Thoracic aorta (tissue), 2 donors: Measurements from ENCODE around the gene NEU1. TPM values are rescaled to one million over a fixed set of nuclear protein-coding genes. Genes with fewer than 3 reads are reported as not detected.
A peak's percentile ranks its signal among the peaks of the same experiment; 100 is the strongest.
"Not testable (repeated sequence)": the region's sequence is repeated elsewhere in the genome, so short reads cannot be mapped to it uniquely, and the experiment has no call there.

Source experiments
- ATAC-seq: fragments of 150-250 bp; one replicate; pipeline ENCODE4 v1.8.0; 2017; ENCODE audit warnings: low read depth; ENCODE audit not compliant: insufficient number of reproducible peaks, low FRiP score
- DNase-seq: peaks from one replicate; pipeline ENCODE4 v3.0.0-alpha.2; 2020; ENCODE audit warnings: low spot score
- H3K27ac ChIP-seq, 2 donors: fragments of 200-600 bp; sonication (generic); 1 replicate in 1 of 2; 2 replicates in 1 of 2; pipeline ENCODE4 v1.5.1; 2016; ENCODE audit warnings: mild to moderate bottlenecking in 2 of 2, moderate library complexity in 2 of 2
- H3K27me3 ChIP-seq: fragments of 200-600 bp; sonication (generic); replicated peaks from 2 replicates; pipeline ENCODE4 v1.6.0; 2016; ENCODE audit warnings: mild to moderate bottlenecking; ENCODE audit not compliant: insufficient read depth
- H3K36me3 ChIP-seq: fragments of 200-600 bp; sonication (generic); one replicate; pipeline ENCODE4 v1.5.1; 2016
- H3K4me1 ChIP-seq, 2 donors: fragments of 200-600 bp; sonication (generic); 1 replicate in 1 of 2; 2 replicates in 1 of 2; pipeline versions ENCODE4 v1.5.1 to v1.6.0; 2016; ENCODE audit warnings: low read depth in 2 of 2, mild to moderate bottlenecking in 1 of 2; ENCODE audit not compliant: control insufficient read depth in 1 of 2
- H3K4me3 ChIP-seq: fragments of 200-600 bp; sonication (generic); 2 replicates; pipeline ENCODE4 v1.5.1; 2016; ENCODE audit warnings: mild to moderate bottlenecking
- H3K9me3 ChIP-seq: fragments of 200-600 bp; sonication (generic); 2 replicates; pipeline ENCODE4 v1.5.1; 2016
- total RNA-seq, 2 donors: library from RNA; depleted of rRNA; stranded (reverse); fragments of >200 nt; gene quantifications; one replicate each; pipeline versions ENCODE4 v1.1.0 to v1.2.3, GENCODE V29; 2016
- TF ChIP-seq, protein P1 (sequence below): fragments of 200-600 bp; sonication (generic); IDR thresholded peaks from one replicate; pipeline ENCODE4 v1.5.1; 2019; ENCODE audit warnings: antibody characterized with exemption

NEU1 gene
- total RNA-seq, 2 donors from 2014 or later: 26.0 to 35.2 TPM

DNA sequence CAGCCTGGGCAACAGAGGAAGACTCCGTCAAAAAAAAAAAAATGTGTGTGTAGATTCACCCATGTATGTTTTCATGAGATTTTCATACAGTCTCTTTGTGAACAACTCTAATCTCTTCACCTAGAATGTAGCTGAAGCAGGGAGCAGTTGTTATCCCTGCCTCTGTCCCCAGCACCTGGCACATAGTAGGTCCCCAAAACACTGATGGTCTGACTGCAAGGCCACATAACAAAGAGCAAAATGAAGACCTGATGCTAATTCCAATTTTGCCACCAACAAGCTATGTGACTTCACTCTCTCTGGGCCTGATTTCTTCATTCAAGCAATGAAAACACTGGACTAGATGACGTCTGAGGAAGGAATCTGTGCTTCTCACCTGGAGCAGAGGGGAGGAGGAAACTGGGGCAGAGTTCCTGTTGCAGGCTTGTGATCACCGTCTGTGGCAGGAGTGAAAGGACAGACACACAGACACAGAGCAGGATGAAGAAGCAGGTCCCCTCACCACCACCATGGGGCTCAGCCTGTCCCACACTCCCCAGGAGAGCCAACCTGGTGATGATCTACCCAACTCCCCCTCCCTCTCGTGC, 11.6 kb upstream of the NEU1 start:
- no peak for ATAC-seq

DNA sequence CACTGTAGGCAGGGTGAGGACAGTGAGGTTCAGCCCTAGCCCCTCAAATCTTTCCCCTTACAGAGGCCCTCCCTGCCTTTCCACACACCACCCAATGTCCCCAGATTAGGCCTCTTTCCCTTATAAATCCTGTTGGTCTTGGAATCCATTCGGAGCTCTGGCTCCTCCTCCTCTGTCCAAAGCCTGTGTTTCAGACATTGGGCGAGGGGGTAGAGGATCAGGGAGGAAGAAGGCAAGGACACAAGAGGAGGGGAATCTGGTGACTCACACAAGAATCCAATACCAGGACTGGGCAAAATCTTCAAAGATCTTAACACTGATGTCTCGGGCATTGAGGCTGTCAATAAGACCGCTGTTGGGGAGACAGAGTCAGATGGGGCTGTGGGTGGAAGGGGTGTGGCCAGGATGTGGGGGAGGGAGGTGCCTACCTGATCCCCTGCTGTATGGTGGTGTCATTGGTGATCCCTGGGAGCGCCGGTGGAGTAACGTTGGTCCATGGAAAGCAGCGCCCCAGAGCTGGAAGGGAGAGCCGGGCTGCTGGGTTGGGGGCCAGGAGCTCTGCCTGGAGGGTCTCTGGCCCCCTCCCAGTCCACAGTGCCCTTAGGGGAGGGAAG, 8.5 kb upstream of the NEU1 start:
- Histone ChIP-seq H3K27ac (no peak overlapping the region), H3K36me3 (no peaks in the 10 kb centered on the region), H3K27me3 (no peaks in the 10 kb centered on the region), H3K4me1 (no peaks in the 10 kb centered on the region), H3K4me3 (no peak overlapping the region), H3K9me3 (no peaks in the 10 kb centered on the region)
- ATAC-seq (peak; percentile 32), DNase-seq (no peak)
- TF ChIP-seq, protein P1, sequence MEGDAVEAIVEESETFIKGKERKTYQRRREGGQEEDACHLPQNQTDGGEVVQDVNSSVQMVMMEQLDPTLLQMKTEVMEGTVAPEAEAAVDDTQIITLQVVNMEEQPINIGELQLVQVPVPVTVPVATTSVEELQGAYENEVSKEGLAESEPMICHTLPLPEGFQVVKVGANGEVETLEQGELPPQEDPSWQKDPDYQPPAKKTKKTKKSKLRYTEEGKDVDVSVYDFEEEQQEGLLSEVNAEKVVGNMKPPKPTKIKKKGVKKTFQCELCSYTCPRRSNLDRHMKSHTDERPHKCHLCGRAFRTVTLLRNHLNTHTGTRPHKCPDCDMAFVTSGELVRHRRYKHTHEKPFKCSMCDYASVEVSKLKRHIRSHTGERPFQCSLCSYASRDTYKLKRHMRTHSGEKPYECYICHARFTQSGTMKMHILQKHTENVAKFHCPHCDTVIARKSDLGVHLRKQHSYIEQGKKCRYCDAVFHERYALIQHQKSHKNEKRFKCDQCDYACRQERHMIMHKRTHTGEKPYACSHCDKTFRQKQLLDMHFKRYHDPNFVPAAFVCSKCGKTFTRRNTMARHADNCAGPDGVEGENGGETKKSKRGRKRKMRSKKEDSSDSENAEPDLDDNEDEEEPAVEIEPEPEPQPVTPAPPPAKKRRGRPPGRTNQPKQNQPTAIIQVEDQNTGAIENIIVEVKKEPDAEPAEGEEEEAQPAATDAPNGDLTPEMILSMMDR: no peak

More for the DNA sequence above, 11.6 kb upstream of the NEU1 start:
- Histone ChIP-seq H3K27me3 (no peaks in the 10 kb centered on the region), H3K9me3 (no peaks in the 10 kb centered on the region), H3K36me3 (no peaks in the 10 kb centered on the region), H3K4me1 (no peaks in the 10 kb centered on the region), H3K27ac (no peak overlapping the region), H3K4me3 (no peak overlapping the region)
- DNase-seq: no peak
- TF ChIP-seq, protein P1: no peak

DNA sequence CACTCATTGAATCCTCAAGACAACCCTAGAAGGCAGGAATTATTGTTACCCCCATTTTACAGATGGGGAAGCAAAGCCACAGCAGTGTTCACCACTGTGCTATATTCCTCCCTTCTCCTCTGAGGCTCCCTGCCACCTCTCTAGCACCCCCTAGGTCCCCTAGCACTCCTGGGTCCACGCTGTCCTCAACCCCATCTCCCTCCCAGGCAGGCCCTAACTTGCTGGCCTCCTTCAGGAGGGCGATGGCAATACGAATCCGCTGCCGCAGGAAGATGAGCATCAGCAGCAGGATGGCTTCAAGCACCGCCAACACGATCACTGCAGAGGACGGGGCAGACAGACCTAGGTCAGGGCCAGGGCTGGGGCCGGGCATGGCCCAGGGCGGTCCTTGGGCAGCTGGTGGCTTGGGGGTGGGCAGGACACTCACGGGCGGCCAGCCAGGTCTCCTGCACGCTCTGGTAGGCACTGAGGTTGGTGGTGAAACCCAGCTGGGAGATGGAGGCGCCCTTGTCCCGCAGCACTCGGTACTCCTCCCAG, 7.8 kb upstream of the NEU1 start:
- H3K4me1 ChIP-seq: no peaks in the 10 kb centered on the region
- DNase-seq: no peak
- no peaks in the 10 kb centered on the region for H3K36me3 ChIP-seq
- ATAC-seq: no peak
- H3K27ac ChIP-seq: no peak overlapping the region
- H3K27me3 ChIP-seq: no peaks in the 10 kb centered on the region
- H3K4me3 ChIP-seq: no peak overlapping the region
- TF ChIP-seq, protein P1: no peak
- H3K9me3 ChIP-seq: no peaks in the 10 kb centered on the region

DNA sequence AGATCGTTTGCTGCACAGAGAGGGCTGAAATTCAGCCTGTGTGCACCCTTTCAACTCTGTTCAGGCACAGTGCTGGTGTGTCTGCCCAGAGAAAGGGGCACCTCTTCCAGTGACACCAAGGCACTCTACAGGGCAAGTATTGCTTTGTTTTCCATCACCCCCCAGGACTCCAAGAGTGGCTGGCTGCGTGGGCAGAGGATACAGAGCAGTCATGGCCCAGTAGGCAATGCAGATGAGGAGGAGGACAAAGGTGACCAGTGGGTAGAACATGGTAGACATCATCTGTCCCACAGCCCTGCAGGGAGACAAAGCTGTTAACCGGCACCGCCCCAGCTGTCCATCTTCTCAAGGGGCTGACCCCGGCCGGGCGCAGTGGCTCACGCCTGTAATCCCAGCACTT, 6.7 kb upstream of the NEU1 start:
- no peaks in the 10 kb centered on the region for H3K9me3 ChIP-seq
- TF ChIP-seq, protein P1: no peak
- no peaks in the 10 kb centered on the region for H3K27me3 ChIP-seq
- peaks cover 0 to 1% of the 10 kb centered on the region in 2 donors for H3K4me1 ChIP-seq
- ATAC-seq: no peak
- H3K4me3 ChIP-seq: no peak overlapping the region
- no peaks in the 10 kb centered on the region for H3K36me3 ChIP-seq
- no peak for DNase-seq
- H3K27ac ChIP-seq: no peak overlapping the region

DNA sequence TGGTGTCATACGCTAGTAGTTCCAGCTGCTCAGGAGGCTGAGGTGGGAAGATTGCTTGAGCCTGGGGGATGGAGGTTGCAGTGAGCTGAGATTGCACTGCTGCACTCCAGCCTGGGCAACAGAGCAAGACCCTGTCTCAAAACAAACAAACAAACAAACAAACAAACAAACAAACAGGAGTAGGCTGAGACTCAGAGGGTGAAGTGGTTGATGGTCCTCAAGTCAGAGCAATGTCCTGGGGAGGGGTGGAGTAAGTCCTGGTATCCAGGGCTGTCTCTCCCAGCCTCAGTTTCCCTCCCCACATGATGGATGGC, 6.0 kb upstream of the NEU1 start:
- H3K4me3 ChIP-seq, H3K9me3 ChIP-seq, H3K27me3 ChIP-seq, H3K4me1 ChIP-seq, H3K27ac ChIP-seq, DNase-seq, H3K36me3 ChIP-seq, ATAC-seq: not testable (repeated sequence)
